GM19099 (cell line): ENCODE data around the gene PDRG1.

Experiments used
- POLR2A ChIP-seq: IDR thresholded peaks from 3 replicates; pipeline ENCODE4 v1.6.1; 2011; ENCODE audit warnings: low read depth; ENCODE audit not compliant: insufficient read length; ENCODE audit errors: extremely low read depth

The PDRG1 gene

GRCh38 chr20:31923388-31924331 lies 28.2 kb downstream of the PDRG1 start:
- no peak for TF ChIP-seq POLR2A

- no peak for TF ChIP-seq POLR2A
Observed at GRCh38 chr20:31922588-31922987, 29.3 kb downstream of the PDRG1 start.

GRCh38 chr20:31922181-31922580 lies 29.7 kb downstream of the PDRG1 start:
- TF ChIP-seq POLR2A = no peak

- no peak for TF ChIP-seq POLR2A
Observed at GRCh38 chr20:31920275-31920855, 31.5 kb downstream of the PDRG1 start.

GRCh38 chr20:31919410-31920155 lies 32.3 kb downstream of the PDRG1 start:
- no peak for TF ChIP-seq POLR2A

- TF ChIP-seq POLR2A = no peak
Observed at GRCh38 chr20:31918466-31919105, 33.3 kb downstream of the PDRG1 start.

- TF ChIP-seq POLR2A = no peak
Observed at GRCh38 chr20:31916708-31917107, 35.1 kb downstream of the PDRG1 start.

GRCh38 chr20:31915491-31916280 lies 36.2 kb downstream of the PDRG1 start:
- no peak for TF ChIP-seq POLR2A

- no peak for TF ChIP-seq POLR2A
Observed at GRCh38 chr20:31914170-31914569, 37.7 kb downstream of the PDRG1 start.

GRCh38 chr20:31913431-31914157 lies 38.3 kb downstream of the PDRG1 start:
- no peak for TF ChIP-seq POLR2A

GRCh38 chr20:31910071-31910803 lies 41.6 kb downstream of the PDRG1 start:
- TF ChIP-seq POLR2A = no peak

- TF ChIP-seq POLR2A = no peak
Observed at GRCh38 chr20:31909253-31910070, 42.4 kb downstream of the PDRG1 start.
